OCI-LY1 (cell line): ENCODE data around the gene ARF3.

Experiments used
- H2AFZ ChIP-seq: fragments of 200-600 bp; sonication (generic), shearing (Covaris generic); 2 replicates; pipeline ENCODE4 v1.6.0; 2014; ENCODE audit warnings: antibody characterized with exemption, mild to moderate bottlenecking, low read length
- H3F3A ChIP-seq: fragments of 200-600 bp; sonication (generic), shearing (Covaris generic); 2 replicates; pipeline ENCODE4 v1.6.0; 2014; ENCODE audit warnings: mild to moderate bottlenecking, antibody characterized with exemption, low read length, moderate library complexity; ENCODE audit not compliant: insufficient read depth
- H3K27ac ChIP-seq: fragments of 200-600 bp; sonication (generic); 2 replicates; pipeline ENCODE4 v1.5.1; 2014; ENCODE audit warnings: low read length, mixed run types, mild to moderate bottlenecking, low read depth; ENCODE audit not compliant: poor library complexity, severe bottlenecking
- H3K27me3 ChIP-seq: fragments of 200-600 bp; sonication (generic); 2 replicates; pipeline ENCODE4 v1.6.0; 2014; ENCODE audit warnings: antibody characterized with exemption, mild to moderate bottlenecking, low read length, moderate library complexity; ENCODE audit not compliant: insufficient read depth
- H3K36me3 ChIP-seq: fragments of 200-600 bp; sonication (generic); 2 replicates; pipeline ENCODE4 v1.6.1; 2014; ENCODE audit warnings: mild to moderate bottlenecking, antibody characterized with exemption, low read length, moderate library complexity, mixed read lengths; ENCODE audit not compliant: insufficient read depth
- H3K4me1 ChIP-seq: fragments of 200-600 bp; sonication (generic); 2 replicates; pipeline ENCODE4 v1.5.1; 2014; ENCODE audit warnings: mild to moderate bottlenecking, low read length, moderate library complexity; ENCODE audit not compliant: insufficient read depth, severe bottlenecking
- H3K4me2 ChIP-seq: fragments of 200-600 bp; sonication (generic), shearing (Covaris generic); 2 replicates; pipeline ENCODE4 v1.6.1; 2014; ENCODE audit warnings: low read length
- H3K4me3 ChIP-seq: fragments of 200-600 bp; sonication (generic); 2 replicates; pipeline ENCODE4 v1.5.1; 2014; ENCODE audit warnings: low read length, low read depth, mild to moderate bottlenecking, mixed read lengths; ENCODE audit not compliant: poor library complexity, severe bottlenecking
- H3K79me2 ChIP-seq: fragments of 200-600 bp; shearing (Covaris generic); 2 replicates; pipeline ENCODE4 v1.6.1; 2016; ENCODE audit warnings: mixed run types, low read length, mixed read lengths; ENCODE audit not compliant: insufficient read depth
- H3K9ac ChIP-seq: fragments of 200-600 bp; sonication (generic), shearing (Covaris generic); 2 replicates; pipeline ENCODE4 v1.6.1; 2014; ENCODE audit warnings: mild to moderate bottlenecking, low read length, mixed read lengths
- H3K9me2 ChIP-seq: fragments of 200-600 bp; sonication (generic), shearing (Covaris generic); 2 replicates; pipeline ENCODE4 v1.6.1; 2014; ENCODE audit warnings: low read depth, mild to moderate bottlenecking, low read length, mixed read lengths
- H3K9me3 ChIP-seq: fragments of 200-600 bp; shearing (Covaris generic); 2 replicates; pipeline ENCODE4 v1.6.1; 2014; ENCODE audit warnings: low read length, mixed read lengths
- H4K20me1 ChIP-seq: fragments of 200-600 bp; sonication (generic), shearing (Covaris generic); 2 replicates; pipeline ENCODE4 v1.6.0; 2016; ENCODE audit warnings: mild to moderate bottlenecking, low read length; ENCODE audit not compliant: insufficient read depth
- CTCF ChIP-seq: fragments of 200-600 bp; sonication (generic), shearing (Covaris generic); IDR thresholded peaks from 2 replicates; pipeline ENCODE4 v1.5.1; 2017; ENCODE audit warnings: mild to moderate bottlenecking, antibody characterized with exemption, low read length, moderate library complexity, mixed read lengths
- EZH2 ChIP-seq: fragments of 200-600 bp; sonication (generic), shearing (Covaris generic); IDR thresholded peaks from 2 replicates; pipeline ENCODE4 v1.8.0; 2017; ENCODE audit warnings: borderline replicate concordance, mixed run types, mild to moderate bottlenecking, antibody characterized with exemption, low read length, moderate library complexity, mixed read lengths

ARF3 gene

GRCh38 chr12:48957141-48958048, at the start of gene ARF3:
Gene ARF3 (minus strand): TSS chr12:48957487. CDS start chr12:48941095, 16,392 bp downstream.
- no peak for TF ChIP-seq CTCF
- TF ChIP-seq EZH2: no peak
- H3F3A ChIP-seq: no peaks in the 10 kb centered on the region
- peaks cover 32% of the 10 kb centered on the region for H3K4me1 ChIP-seq
- H3K27me3 ChIP-seq: no peaks in the 10 kb centered on the region
- peaks cover 18% of the 10 kb centered on the region; the same call in 1 of the 2 replicates for H3K79me2 ChIP-seq
- H3K9me3 ChIP-seq: no peaks in the 10 kb centered on the region
- peaks cover 22% of the 10 kb centered on the region; the same call in 1 of the 2 replicates for H3K36me3 ChIP-seq
- H3K4me3 ChIP-seq: peak within 1 kb of the TSS; percentile 75
- no peaks in the 10 kb centered on the region for H4K20me1 ChIP-seq
- H3K27ac ChIP-seq: no peak within 1 kb of the TSS
- peak within 1 kb of the TSS; percentile 70 for H3K9ac ChIP-seq
- no peak within 1 kb of the TSS for H2AFZ ChIP-seq
- peak within 1 kb of the TSS; percentile 89 for H3K4me2 ChIP-seq
- H3K9me2 ChIP-seq: no peaks in the 10 kb centered on the region

- Histone ChIP-seq H3K27me3 (no peaks in the 10 kb centered on the region), H3K4me3 (peak overlapping the region; percentile 70), H4K20me1 (no peaks in the 10 kb centered on the region), H3K9me2 (no peaks in the 10 kb centered on the region), H3K36me3 (peaks cover 30% of the 10 kb centered on the region; the same call in 1 of the 2 replicates), H3K79me2 (no peaks in the 10 kb centered on the region), H2AFZ (no peak overlapping the region), H3K9me3 (no peaks in the 10 kb centered on the region), H3K4me1 (peaks cover 42% of the 10 kb centered on the region), H3K4me2 (peak overlapping the region; percentile 99; the same call in 1 of the 2 replicates), H3K9ac (no peak overlapping the region; the same call in 1 of the 2 replicates), H3F3A (no peaks in the 10 kb centered on the region), H3K27ac (no peak overlapping the region)
- TF ChIP-seq EZH2 (no peak), CTCF (no peak)
Observed at GRCh38 chr12:49000346-49000745, 43.1 kb upstream of the ARF3 start.

- peak within 1 kb of the TSS; percentile 70 for H3K4me3 ChIP-seq
- H3K4me1 ChIP-seq: peaks cover 42% of the 10 kb centered on the region
- no peaks in the 10 kb centered on the region for H3K79me2 ChIP-seq
- peak within 1 kb of the TSS; percentile 15 for H3K27ac ChIP-seq
- H3K9me2 ChIP-seq: no peaks in the 10 kb centered on the region
- H3K27me3 ChIP-seq: no peaks in the 10 kb centered on the region
- H2AFZ ChIP-seq: no peak within 1 kb of the TSS
- H3K36me3 ChIP-seq: peaks cover 24% of the 10 kb centered on the region; the same call in 1 of the 2 replicates
- no peaks in the 10 kb centered on the region for H4K20me1 ChIP-seq
- peak within 1 kb of the TSS; percentile 76 for H3K9ac ChIP-seq
- no peaks in the 10 kb centered on the region for H3F3A ChIP-seq
- TF ChIP-seq EZH2 (no peak), CTCF (peak; percentile 32; the same call in 1 of the 2 replicates)
- H3K9me3 ChIP-seq: no peaks in the 10 kb centered on the region
- peak within 1 kb of the TSS; percentile 99 for H3K4me2 ChIP-seq
Observed at GRCh38 chr12:48999371-49000131, 42.3 kb upstream of the ARF3 start, which contains the start of gene DDN. Gene DDN (minus strand): TSS chr12:48999375. CDS start chr12:48999287, 88 bp downstream.
